Measurements from ENCODE around the gene TFPI2.
"Not testable (repeated sequence)": the region's sequence is repeated elsewhere in the genome, so short reads cannot be mapped to it uniquely, and the experiment has no call there.

TFPI2 gene, protein sequence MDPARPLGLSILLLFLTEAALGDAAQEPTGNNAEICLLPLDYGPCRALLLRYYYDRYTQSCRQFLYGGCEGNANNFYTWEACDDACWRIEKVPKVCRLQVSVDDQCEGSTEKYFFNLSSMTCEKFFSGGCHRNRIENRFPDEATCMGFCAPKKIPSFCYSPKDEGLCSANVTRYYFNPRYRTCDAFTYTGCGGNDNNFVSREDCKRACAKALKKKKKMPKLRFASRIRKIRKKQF

DNA sequence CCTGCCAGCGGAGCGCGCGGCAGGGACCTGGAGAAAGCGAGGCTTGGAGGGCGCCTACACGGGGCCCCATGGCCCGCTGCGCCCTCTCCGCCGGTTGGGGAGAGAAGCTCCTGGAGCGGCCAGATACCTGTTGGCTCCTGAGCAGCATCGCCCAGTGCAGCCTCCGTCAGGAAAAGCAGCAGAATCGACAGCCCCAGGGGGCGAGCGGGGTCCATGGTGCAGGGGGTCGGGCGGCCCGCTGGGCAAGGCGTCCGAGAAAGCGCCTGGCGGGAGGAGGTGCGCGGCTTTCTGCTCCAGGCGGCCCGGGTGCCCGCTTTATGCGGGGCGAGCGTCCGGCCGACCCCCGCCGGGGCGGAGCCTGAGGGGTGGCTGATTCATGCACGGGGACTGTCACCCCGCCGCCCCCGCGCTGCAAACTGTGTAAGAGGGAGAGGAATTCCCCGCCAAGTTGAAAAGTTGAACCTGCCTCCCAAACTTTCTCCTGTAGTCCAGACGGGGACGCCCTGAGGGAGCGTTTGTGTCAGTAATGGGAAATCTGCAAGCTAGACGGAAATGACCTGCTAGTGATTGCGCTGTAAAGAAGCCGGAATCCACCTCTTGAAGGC is at the start of gene TFPI2:
TSS of gene TFPI2 (minus strand) at position 290 of the 605 bp plus-strand sequence. CDS start at position 215, 75 bp downstream.
- DNase-seq (ENCODE audit: low read depth): peak; percentile 12

DNA sequence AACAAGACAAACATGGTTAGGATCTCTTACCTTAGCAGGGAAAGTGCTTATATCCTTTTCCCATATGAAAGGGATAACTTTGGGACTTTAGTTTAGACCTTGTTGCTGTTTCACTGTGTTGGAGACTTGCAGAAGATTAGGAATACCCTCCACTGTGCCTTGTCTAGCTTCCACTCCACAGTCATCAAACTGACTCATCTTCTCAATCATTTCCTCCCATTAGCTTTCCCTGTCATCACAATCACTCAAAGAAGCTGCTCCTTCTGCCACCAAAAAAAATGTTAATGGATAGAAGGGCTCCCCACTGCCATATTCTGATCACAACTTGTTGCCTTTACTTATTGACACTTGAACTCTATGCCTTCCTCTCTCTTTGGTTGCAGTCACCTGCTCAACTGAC is 47.7 kb upstream of the TFPI2 start:
- no peak for DNase-seq (ENCODE audit: low read depth)

DNA sequence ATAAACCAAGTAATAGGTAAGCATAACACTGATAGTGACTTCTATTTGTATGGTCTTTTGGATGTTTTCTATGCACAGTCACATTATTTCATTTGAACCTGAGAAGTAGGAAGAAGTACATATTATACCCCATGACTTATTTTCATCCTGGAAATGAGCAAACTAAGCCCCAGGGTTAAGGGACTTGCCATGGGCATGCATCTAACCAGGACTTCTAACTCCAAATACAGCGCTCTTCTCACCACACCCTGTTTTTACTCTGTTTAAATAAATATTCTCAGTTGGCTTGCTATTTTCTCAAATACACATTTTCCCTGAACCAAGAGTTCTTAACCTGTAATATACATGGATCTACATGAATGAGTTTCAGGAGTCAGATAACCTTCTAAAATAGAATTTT is 47.3 kb upstream of the TFPI2 start:
- no peak for DNase-seq (ENCODE audit: low read depth)

DNA sequence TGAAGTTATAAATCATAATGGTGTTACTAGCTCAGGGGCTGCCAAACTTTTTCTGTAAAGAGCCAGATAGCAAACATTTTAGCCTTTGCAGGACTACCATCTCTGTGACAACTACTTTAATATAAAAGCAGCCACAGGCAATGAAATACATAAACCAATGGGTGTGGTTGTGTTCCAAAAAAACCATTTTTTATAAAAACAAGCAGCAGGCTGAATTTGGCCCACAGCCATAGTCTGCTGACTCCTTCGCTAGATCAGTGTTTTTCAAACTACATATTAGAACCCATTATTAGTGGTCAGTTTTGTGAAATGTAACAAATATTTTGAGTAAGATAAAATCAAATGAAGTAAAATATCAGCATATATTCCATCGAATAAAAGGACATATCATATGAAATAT is 44.5 kb upstream of the TFPI2 start:
- no peak for DNase-seq (ENCODE audit: low read depth)

GRCh38 chr7:93933156-93933555 is 42.6 kb upstream of the TFPI2 start:
- DNase-seq (ENCODE audit: low read depth): no peak

- DNase-seq (ENCODE audit: low read depth): no peak
These were observed 41.1 kb upstream of the TFPI2 start for GRCh38 chr7:93931655-93932054.

GRCh38 chr7:93927585-93927984 is 37.0 kb upstream of the TFPI2 start:
- DNase-seq (ENCODE audit: low read depth): no peak

DNA sequence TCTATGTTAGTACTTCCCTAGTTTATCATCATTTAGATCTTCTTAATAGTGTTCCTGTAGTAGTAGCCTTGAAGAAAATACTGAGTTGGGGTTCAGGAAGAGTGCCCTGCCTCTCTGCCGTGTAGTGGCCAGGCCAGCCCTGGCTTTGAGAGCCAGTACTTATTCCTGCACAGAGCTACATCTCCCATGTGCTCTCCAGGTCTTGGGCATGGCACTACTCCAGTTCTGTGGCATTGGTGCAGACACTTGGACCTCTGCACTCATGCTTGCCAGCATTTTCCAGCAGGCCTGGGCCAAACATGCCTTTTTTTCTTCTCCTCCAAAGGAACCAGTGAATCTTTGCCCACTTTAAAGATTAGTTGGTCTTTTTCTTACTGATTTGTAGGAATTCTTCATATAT is 36.2 kb upstream of the TFPI2 start:
- DNase-seq (ENCODE audit: low read depth): no peak

DNA sequence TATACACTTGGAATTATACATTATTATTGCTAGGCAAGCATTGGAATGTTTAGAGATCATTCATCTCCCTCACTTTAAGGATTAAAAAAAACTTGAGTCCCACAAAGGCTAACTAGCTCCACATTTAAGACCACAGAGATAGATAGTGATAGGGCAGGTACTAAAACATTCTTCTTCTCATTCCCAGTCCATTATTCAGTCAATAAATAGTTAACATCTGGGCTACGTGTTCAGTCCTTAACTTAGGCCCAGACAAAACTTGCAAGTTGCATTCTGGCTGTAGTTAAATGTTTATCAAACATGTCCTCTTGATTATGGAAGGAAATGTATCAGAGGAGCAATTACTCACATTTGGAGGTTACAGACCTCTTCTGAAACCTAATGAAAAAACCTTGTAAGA is 33.4 kb upstream of the TFPI2 start:
- no peak for DNase-seq (ENCODE audit: low read depth)

- DNase-seq (ENCODE audit: low read depth): no peak
These were observed 32.7 kb upstream of the TFPI2 start for GRCh38 chr7:93923296-93923695.

DNA sequence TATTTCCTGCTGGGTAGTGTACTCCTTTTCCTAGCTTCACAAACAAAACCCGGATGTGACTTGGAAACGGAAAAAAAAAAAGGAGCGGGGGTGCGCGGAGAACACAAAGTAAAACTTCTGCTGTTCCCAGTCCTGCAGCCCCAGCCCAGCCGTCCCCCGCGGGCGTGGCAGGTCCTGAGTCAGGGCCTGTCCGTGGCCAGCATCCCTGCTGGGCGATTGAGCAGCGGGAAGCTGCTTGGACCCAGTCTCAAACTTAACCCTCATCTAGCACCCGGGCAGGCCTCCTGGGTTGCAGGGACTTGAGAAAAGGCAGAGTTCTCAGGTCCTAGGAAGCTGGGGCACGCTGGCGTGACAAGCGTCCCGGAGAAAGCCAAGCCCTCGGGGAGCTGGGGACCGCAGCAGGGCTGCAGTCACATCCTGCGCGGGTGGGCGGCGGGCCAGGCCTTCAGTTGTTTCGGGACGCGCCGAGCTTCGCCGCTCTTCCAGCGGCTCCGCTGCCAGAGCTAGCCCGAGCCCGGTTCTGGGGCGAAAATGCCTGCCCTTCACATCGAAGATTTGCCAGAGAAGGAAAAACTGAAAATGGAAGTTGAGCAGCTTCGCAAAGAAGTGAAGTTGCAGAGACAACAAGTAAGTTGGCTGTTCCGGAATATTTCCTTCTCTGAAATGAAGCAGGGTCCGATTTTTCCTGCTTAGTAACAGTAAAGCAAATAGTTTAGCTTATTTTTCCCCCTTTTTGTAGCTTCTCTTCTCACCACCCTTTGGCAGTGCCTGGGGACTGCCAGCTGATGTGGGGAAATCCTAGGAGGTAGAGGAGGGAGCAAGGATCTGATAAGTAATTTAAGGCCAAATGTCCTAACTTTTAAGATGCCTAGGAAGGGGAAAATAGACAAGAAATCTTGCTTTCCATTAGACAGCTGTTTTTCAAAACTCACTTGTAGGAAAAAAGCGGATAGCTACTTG is 31.3 kb upstream of the TFPI2 start, which contains the start of gene GNG11:
TSS of gene GNG11 (plus strand) at position 129 of the 960 bp plus-strand sequence. CDS start at position 532, 403 bp downstream.
- DNase-seq (ENCODE audit: low read depth): peak; percentile 2

- DNase-seq (ENCODE audit: low read depth): no peak
These were observed 30.6 kb upstream of the TFPI2 start for GRCh38 chr7:93921186-93921585.

DNA sequence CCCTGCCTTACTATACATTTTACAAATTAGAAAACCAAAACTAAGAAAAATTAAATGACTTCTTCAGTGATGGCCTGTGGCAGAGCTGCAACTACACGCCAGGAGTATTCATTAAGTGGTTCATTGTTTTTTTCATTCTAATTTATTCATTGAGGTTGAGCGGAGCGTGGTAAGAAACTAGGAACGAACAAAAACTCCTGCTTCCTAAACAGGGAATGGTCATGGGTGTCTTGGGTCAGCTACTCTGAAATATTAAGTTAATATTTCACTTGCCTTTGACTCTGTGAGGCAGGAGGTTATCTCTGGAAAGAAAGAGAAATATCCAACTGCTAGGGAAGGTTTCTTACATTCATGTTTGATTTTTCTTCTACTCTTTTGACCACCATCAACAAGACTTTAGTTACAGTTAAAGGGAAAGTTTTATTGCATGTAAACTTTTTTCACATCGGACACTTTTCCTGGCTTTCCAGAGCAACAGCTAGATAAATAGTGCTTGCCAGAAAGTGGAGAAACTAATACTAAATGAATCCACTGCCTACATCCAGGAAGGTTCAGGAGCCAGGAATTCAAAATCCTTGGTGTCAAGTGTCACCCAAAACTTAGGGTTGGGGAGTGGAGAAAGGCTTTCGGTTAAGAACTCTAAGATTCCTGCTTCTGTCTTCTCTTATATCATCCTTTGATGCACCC is 30.1 kb upstream of the TFPI2 start:
- DNase-seq (ENCODE audit: low read depth): no peak

DNA sequence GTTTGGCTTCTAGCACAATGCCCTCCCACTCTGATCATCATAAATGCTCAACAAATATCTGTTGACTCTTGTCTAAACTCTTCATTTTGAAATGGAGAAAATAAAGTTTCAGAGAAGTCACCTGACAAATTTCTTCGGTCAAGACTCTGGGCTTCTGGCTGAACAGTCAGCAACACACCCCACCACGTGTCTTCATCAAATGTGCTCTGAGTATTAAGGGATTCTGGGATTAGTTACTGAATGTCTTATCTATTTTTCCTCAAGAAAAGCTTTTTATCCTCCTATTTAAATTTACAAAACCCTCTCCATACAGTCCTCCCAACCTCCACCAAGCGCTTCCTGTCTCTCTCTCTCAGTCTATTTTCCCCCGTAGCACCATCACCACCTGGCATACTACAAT is 25.8 kb upstream of the TFPI2 start:
- DNase-seq (ENCODE audit: low read depth): not testable (repeated sequence)

DNA sequence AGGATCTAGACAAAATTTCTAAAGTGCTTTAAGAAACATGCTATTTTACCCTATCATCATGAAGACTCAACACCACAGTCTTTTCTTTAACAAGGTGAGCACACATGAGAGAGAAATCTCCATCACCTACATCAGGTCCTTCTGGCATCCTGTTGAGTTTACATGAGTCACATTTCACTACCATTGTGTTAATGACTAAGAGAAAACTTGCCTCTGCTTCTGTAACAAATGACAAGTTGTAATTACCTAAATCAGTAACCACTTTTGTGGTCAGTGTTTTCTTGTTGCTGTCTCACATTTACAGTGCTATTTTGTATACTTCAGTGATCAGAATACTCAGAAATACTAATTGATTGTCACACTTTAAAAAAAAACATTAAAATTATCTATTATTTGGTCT is 25.3 kb upstream of the TFPI2 start:
- not testable (repeated sequence) for DNase-seq (ENCODE audit: low read depth)

GRCh38 chr7:93915206-93915842 is 24.8 kb upstream of the TFPI2 start:
- not testable (repeated sequence) for DNase-seq (ENCODE audit: low read depth)

DNA sequence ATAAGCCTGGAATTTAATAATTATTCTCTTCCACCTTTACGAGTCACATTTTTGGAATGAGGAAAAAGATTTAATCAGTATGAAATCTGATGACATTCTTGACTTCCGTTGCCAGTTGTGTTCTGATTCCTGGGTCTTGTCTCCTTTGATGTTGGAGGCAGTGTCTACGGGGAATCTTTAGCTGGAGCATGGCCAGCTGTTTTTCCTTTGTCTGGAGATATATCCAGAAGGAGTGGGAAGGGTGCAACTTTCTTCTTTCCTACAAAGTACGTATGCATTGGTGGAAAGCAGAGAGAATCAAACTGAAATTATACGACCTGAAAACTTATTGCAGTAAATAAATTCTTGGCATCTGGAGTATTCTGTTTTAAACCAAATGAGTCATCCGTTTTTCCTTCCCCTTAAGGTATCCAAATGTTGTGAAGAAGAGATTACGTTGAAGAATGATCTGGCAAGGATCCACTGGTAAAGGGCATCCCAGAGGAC is 24.1 kb upstream of the TFPI2 start:
- no peak for DNase-seq (ENCODE audit: low read depth)

GRCh38 chr7:93913197-93913596 is 22.6 kb upstream of the TFPI2 start:
- DNase-seq (ENCODE audit: low read depth): no peak

- DNase-seq (ENCODE audit: low read depth): not testable (repeated sequence)
These were observed 21.1 kb upstream of the TFPI2 start for GRCh38 chr7:93911661-93912060.

DNA sequence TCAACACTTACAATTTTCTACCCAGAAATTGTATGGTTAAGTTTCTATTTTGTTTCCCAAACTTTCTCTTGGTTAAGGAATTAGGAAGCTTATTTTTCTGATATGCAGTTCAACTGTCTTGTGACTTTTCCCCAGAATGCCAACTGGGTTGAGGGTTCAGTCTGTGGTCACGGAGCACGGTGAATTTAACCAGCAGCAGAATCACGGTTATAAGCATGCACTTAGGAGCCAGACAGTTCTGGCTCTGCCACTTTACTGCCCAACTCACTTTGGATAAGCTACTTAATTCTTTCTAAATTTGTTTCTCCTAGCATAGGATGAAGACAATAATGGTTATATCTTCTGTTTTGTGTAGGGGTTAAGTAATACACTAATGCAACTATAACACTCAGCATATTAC is 20.7 kb upstream of the TFPI2 start:
- not testable (repeated sequence) for DNase-seq (ENCODE audit: low read depth)
